Effector memory CD8-positive, alpha-beta T cell (primary cell): ENCODE results near the gene MSGN1.

ENCODE experiments used
- ATAC-seq: fragments of 150-1000 bp; cut with Tn5 transposase; replicated peaks from 2 replicates; pipeline ENCODE4 v1.10.0; 2021; ENCODE audit warnings: mild to moderate bottlenecking, moderate library complexity
- DNase-seq, 3 experiments: peaks; one replicate each; pipeline ENCODE4 v3.0.0; 2021
- H3K27ac Mint-ChIP-seq, 2 donors: one replicate each; pipeline ENCODE4 v1.8.0; 2022; ENCODE audit warnings: mild to moderate bottlenecking in 2 of 2, mixed read lengths in 2 of 2, moderate library complexity in 2 of 2
- H3K27me3 Mint-ChIP-seq, 2 donors: one replicate each; pipeline ENCODE4 v1.8.0; 2022; ENCODE audit warnings: mixed read lengths in 2 of 2
- H3K36me3 Mint-ChIP-seq: one replicate; pipeline ENCODE4 v1.8.0; 2022; ENCODE audit warnings: mild to moderate bottlenecking, moderate library complexity, mixed read lengths; ENCODE audit not compliant: insufficient read depth
- H3K4me1 Mint-ChIP-seq, 2 donors: one replicate each; pipeline ENCODE4 v1.8.0; 2022; ENCODE audit warnings: low read depth in 2 of 2, mixed read lengths in 2 of 2
- H3K4me3 Mint-ChIP-seq, 2 donors: one replicate each; pipeline ENCODE4 v1.8.0; 2022; ENCODE audit warnings: mild to moderate bottlenecking in 2 of 2, mixed read lengths in 2 of 2, moderate library complexity in 2 of 2
- H3K9me3 Mint-ChIP-seq, 2 donors: one replicate each; pipeline ENCODE4 v1.8.0; 2022; ENCODE audit warnings: mixed read lengths in 2 of 2

MSGN1 gene

DNA sequence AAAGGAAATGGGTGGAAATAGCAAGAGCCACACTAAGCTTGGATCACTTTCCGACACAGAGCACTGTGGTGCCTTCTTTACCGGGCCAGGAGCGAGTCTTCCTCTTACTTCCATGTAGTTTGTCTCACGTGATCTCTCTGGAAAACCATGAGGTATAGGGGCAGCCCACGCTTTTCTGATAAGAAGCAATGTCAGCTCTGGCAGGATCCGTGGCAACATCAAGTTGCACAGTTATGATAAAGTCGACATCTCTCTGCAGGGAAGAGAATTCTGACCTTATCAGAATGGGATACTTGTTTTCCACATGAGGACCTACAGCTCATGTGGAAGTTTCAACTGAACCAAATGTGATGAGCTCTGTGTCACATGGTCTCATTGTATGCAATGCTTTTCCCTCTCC lies 29.5 kb downstream of the MSGN1 start:
- Mint-ChIP-seq H3K4me1 (no peaks in the 10 kb centered on the region), H3K36me3 (no peaks in the 10 kb centered on the region), H3K27ac (no peak overlapping the region), H3K9me3 (peaks cover 0 to 2% of the 10 kb centered on the region in 2 donors), H3K27me3 (peaks cover 4 to 10% of the 10 kb centered on the region in 2 donors), H3K4me3 (no peak overlapping the region)
- DNase-seq (no peak), ATAC-seq (no peak)

DNA sequence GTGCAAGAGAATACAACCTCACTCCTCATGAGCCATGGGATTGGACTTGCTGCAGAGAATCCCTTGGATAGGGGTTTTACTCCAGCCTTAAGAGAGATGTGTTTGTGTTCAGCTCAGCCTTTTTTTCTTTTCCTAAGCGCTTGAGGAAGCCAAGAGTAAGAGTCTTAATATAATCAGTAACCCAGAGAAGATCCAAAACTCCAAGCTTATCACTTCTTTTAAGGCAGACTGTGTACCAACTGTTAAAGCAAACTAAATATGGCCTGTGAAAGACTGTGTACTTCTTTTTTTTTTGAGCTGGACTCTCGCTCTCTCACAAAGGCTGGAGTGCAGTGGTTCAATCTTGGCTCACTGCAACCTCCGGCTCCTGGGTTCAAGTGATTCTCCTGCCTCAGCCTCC lies 30.4 kb downstream of the MSGN1 start:
- H3K4me3 Mint-ChIP-seq: no peak overlapping the region
- no peak for DNase-seq
- no peaks in the 10 kb centered on the region for H3K36me3 Mint-ChIP-seq
- H3K9me3 Mint-ChIP-seq: peaks cover 0 to 2% of the 10 kb centered on the region in 2 donors
- H3K4me1 Mint-ChIP-seq: no peaks in the 10 kb centered on the region
- H3K27me3 Mint-ChIP-seq: peaks cover 4 to 10% of the 10 kb centered on the region in 2 donors
- ATAC-seq: no peak
- no peak overlapping the region for H3K27ac Mint-ChIP-seq

DNA sequence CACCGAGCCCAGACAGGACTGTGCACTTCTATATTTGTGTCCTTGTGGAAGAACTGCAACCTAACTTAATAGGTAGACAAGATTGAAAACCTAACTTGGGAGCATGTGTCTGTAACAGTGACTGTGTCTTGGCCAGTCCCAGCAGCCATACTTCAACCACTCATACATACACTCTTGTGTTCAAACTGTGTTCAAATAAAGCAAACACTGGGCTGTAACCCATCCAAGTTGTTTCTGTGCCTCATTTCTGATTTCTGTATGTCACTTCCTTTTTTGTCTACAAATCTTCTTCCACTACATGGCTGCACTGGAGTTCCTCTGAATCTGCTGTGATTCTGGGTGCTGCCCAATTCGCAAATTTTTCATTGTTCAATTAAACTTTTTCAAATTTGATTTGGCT lies 31.0 kb downstream of the MSGN1 start:
- DNase-seq (no peak), ATAC-seq (no peak)
- Mint-ChIP-seq H3K36me3 (no peaks in the 10 kb centered on the region), H3K27me3 (peaks cover 4 to 10% of the 10 kb centered on the region in 2 donors), H3K9me3 (peaks cover 0 to 2% of the 10 kb centered on the region in 2 donors), H3K4me3 (no peak overlapping the region), H3K27ac (no peak overlapping the region), H3K4me1 (no peaks in the 10 kb centered on the region)

DNA sequence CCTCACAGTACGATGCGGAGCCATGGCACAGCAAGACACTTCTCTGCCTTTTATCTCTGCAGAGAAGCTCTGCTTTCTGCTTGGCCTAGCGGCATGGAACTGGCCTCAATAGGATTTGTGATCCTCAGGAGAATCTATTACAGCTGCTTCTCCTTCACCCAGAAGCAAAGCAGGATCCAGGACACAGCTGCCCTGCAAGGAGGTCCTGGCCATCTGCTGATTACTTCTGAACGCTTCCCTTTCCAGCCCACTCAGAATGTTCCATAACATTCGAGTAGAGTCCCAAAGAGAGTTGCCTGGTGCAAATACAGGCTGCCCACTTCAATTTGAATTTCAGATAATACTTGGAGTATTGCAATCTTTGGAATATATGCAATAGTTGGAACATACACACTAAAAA lies 33.0 kb downstream of the MSGN1 start:
- DNase-seq (no peak), ATAC-seq (no peak)
- Mint-ChIP-seq H3K4me3 (no peak overlapping the region), H3K27me3 (peaks cover 5 to 25% of the 10 kb centered on the region in 2 donors), H3K27ac (no peak overlapping the region), H3K36me3 (peaks cover 2% of the 10 kb centered on the region), H3K9me3 (no peaks in the 10 kb centered on the region), H3K4me1 (no peaks in the 10 kb centered on the region)

DNA sequence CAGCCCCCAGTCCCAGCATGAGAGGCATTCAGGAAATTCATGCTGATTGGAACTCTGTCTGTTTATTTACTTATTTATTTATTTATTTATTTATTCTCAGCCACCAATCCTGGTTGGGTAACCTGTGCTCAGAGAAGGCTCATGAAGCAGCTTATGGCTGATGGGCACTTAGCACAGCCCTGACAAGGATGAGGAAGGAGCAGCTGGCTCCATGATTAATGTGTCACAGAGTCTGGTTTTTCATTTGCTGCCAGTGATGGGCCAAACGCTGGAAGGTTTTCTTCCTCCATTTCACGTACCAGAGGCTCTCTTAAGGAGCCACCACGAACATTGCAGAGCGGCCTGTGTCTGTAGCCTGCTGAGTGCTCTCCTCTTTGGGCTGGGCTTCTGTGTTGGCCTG lies 33.9 kb downstream of the MSGN1 start:
- peaks cover 2% of the 10 kb centered on the region for H3K36me3 Mint-ChIP-seq
- H3K27me3 Mint-ChIP-seq: peaks cover 5 to 25% of the 10 kb centered on the region in 2 donors
- ATAC-seq: no peak
- no peaks in the 10 kb centered on the region for H3K4me1 Mint-ChIP-seq
- H3K27ac Mint-ChIP-seq: no peak overlapping the region
- no peak for DNase-seq
- H3K4me3 Mint-ChIP-seq: no peak overlapping the region
- no peaks in the 10 kb centered on the region for H3K9me3 Mint-ChIP-seq

DNA sequence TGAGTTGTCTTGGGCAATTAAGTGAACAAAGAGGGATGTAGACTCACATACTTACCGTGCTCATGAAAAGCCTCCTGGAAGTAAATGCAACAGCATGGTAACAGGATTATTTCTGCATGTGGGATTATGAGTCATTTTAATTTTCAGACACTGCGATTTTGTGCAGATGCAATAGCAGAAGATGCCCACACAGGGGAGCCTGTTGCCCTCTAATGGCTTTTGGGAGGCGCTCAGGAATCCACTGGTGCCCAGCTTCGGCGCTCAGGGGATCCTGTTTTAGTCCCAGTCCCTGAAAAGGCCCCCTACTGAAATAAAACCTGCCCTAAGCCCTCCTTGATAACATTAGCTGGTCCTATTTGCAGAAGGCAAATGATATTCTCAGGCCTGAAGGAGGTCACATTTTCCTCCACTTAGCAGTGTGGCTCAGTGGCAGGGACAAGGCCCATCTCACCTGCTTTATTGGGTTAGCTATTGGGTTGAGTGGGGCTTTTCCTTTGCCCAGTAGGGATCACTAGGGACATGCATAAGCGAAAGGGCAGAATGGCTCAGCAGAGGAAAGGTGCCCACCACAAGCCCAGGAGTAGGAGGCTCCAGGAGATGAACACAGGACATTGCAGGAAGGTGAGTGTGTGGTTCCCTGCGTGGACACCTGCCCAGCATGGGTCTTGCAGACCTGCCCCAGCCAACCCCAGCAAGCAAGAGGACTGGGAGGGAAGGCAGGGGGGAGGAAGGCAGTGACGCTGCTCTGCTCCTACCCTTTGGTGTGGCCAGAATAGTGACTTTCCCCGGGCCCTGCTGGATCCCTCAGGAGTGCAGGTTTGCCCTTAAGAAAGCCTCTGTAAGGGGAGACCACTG lies 35.7 kb downstream of the MSGN1 start:
- no peaks in the 10 kb centered on the region for H3K4me1 Mint-ChIP-seq
- ATAC-seq: no peak
- no peak overlapping the region for H3K4me3 Mint-ChIP-seq
- H3K27ac Mint-ChIP-seq: no peak overlapping the region
- peaks cover 2% of the 10 kb centered on the region for H3K36me3 Mint-ChIP-seq
- H3K27me3 Mint-ChIP-seq: peaks cover 12 to 25% of the 10 kb centered on the region in 2 donors
- no peak for DNase-seq
- no peaks in the 10 kb centered on the region for H3K9me3 Mint-ChIP-seq

DNA sequence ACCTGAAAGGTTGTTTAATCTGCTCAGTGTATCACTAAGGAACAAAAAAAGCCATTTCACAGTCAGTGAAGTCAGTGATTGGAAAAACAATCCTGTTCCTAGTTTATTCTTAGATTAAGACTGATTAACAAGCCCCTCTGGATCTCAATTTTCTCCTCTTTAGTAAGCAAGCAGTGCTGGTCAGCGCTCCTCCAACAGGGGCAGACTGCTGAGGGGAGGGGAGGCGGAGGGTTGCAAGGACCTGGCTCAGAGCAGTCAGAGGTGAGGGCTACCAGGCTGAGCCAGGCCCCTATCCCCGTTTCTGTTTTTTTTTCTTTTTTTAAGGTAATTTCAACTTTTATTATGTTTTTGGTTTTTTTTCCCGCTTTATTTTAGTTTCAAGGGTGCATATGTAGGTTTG lies 37.5 kb downstream of the MSGN1 start:
- peaks cover 29% of the 10 kb centered on the region in 2 donors for H3K27me3 Mint-ChIP-seq
- no peak for DNase-seq
- H3K9me3 Mint-ChIP-seq: no peaks in the 10 kb centered on the region
- no peak overlapping the region for H3K4me3 Mint-ChIP-seq
- no peak overlapping the region for H3K27ac Mint-ChIP-seq
- no peak for ATAC-seq
- H3K36me3 Mint-ChIP-seq: peaks cover 2% of the 10 kb centered on the region
- H3K4me1 Mint-ChIP-seq: no peaks in the 10 kb centered on the region

DNA sequence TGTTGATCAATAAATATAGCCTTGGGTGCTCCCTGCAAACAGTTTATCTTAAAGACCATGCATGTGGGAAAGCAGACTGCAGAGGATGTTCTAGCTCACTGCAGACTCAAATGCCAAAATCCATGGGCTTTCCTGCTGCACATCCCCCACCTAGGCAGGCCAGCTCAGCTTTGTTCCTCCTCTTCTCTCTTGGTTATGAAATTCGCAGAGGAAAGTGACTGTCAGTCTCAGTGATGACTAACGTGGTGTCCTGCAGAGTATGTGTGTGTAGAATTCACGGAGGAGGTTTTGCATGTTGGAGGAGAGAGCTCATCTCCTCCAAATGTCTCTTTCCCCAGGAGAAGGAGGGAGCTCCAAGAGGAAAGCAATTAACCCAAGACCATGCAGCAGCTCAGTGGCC lies 40.8 kb downstream of the MSGN1 start:
- H3K9me3 Mint-ChIP-seq: no peaks in the 10 kb centered on the region
- no peaks in the 10 kb centered on the region for H3K4me1 Mint-ChIP-seq
- ATAC-seq: no peak
- H3K4me3 Mint-ChIP-seq: no peak overlapping the region
- peaks cover 2% of the 10 kb centered on the region for H3K36me3 Mint-ChIP-seq
- peaks cover 49 to 50% of the 10 kb centered on the region in 2 donors for H3K27me3 Mint-ChIP-seq
- no peak for DNase-seq
- H3K27ac Mint-ChIP-seq: no peak overlapping the region

DNA sequence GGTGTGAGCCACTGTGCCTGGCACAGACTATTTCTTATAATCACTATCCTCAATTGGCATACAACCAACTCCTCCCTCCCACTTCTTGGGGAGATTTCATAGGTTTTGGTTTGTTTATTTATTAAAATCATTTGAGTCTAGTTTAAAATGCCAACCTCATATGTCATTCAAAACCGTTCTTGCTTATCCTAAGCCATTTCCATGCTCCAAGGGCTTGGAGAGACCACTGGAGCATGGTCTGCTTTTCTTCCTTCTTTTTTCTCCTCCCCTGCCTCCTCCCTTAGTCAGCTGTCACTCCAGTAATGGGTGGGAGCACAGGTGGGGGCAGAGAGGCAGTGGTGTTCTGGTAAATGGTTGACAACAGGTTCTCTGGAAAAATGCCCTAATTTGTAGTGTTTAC lies 41.8 kb downstream of the MSGN1 start:
- peaks cover 50 to 57% of the 10 kb centered on the region in 2 donors for H3K27me3 Mint-ChIP-seq
- no peaks in the 10 kb centered on the region for H3K36me3 Mint-ChIP-seq
- no peak overlapping the region for H3K27ac Mint-ChIP-seq
- ATAC-seq (no peak), DNase-seq (no peak)
- H3K4me1 Mint-ChIP-seq: no peaks in the 10 kb centered on the region
- H3K4me3 Mint-ChIP-seq: no peak overlapping the region
- no peaks in the 10 kb centered on the region for H3K9me3 Mint-ChIP-seq

DNA sequence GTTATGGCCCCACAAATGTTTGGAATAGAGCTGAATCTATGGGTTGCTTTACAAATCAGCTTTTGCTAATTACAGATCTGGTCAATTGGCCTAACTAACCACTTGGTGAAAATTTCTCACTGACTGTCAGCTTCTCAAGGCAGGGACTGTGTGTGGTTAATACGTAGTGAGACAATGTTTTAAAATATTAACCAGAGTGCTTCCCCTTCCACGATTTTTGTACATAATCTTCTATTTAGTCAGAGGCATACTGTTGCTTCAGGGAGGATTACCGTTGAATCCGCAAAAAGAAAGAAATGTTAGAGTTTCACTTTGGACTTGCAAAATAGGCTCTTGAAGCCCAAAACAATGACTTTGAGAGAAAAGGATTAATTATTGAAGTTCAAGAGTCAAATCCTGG lies 47.3 kb downstream of the MSGN1 start:
- Mint-ChIP-seq H3K4me3 (no peak overlapping the region), H3K36me3 (no peaks in the 10 kb centered on the region)
- ATAC-seq: no peak

DNA sequence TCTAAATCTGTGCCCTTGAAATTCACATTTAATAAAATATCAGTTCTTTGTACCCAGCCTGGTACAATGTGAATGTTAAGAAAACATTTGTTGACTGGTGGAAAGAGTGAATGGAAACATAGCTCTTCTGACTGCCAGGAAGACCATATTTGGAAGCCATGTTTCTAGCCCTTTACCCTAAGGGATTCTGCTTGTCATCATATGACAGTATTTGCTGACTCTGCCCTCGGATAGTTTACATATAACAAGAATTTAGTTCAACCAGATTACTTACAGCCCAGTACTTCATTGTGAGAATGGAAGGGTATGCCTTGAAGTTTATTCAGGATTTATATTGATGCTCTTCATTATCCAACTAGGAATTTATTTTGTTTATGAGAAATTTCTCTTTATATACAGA lies 48.4 kb downstream of the MSGN1 start:
- Mint-ChIP-seq H3K4me3 (no peak overlapping the region), H3K27ac (no peak overlapping the region), H3K9me3 (no peaks in the 10 kb centered on the region), H3K27me3 (peaks cover 32 to 60% of the 10 kb centered on the region in 2 donors), H3K4me1 (no peaks in the 10 kb centered on the region), H3K36me3 (no peaks in the 10 kb centered on the region)
- DNase-seq (no peak), ATAC-seq (no peak)

More for the DNA sequence above, 47.3 kb downstream of the MSGN1 start:
- no peak for DNase-seq
- no peaks in the 10 kb centered on the region for H3K9me3 Mint-ChIP-seq
- H3K27ac Mint-ChIP-seq: no peak overlapping the region
- H3K27me3 Mint-ChIP-seq: peaks cover 36 to 63% of the 10 kb centered on the region in 2 donors
- H3K4me1 Mint-ChIP-seq: no peaks in the 10 kb centered on the region

DNA sequence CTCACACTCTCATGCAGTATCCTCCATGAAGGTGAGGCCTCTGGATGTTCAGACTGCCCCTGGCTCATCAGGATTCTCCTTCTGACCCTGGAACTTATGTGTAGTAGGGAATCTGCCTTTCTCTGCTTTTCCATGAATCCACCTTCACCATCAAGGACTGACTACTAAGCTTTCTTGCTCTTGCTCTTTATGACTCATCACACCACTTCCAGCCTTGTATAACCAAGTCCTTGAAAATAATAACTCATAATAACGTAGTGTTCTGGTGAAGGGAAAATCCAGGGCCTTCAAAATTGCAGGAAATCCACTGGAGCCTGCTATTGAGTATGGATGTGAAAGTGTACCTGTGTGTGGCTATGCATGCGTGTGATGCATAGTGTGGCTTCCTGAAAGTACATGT lies 50.9 kb downstream of the MSGN1 start:
- DNase-seq: no peak
- no peak for ATAC-seq
- Mint-ChIP-seq H3K27me3 (peaks cover 28 to 54% of the 10 kb centered on the region in 2 donors), H3K36me3 (no peaks in the 10 kb centered on the region), H3K27ac (no peak overlapping the region), H3K4me1 (no peaks in the 10 kb centered on the region), H3K4me3 (no peak overlapping the region), H3K9me3 (no peaks in the 10 kb centered on the region)
